Fibroblast of lung (primary cell): ENCODE results near the gene CLIP2. TPM values are rescaled to one million over a fixed set of nuclear protein-coding genes. Genes with fewer than 3 reads are reported as not detected.
"Not testable (repeated sequence)": the region's sequence is repeated elsewhere in the genome, so short reads cannot be mapped to it uniquely, and the experiment has no call there.

Source experiments
- DNase-seq, 2 donors: peaks; one replicate each; pipeline versions ENCODE4 v3.0.0 to v3.0.0-alpha.2; 2010; ENCODE audit warnings: low read depth in 2 of 2
- H2AFZ ChIP-seq: 2 replicates; pipeline ENCODE4 v1.5.1; 2012; ENCODE audit warnings: low read length, control low read depth, inconsistent platforms
- H3K27ac ChIP-seq: 2 replicates; pipeline ENCODE4 v1.5.1; 2011; ENCODE audit warnings: low read length, control low read depth; ENCODE audit not compliant: insufficient read depth
- H3K27me3 ChIP-seq: 2 replicates; pipeline ENCODE4 v1.5.1; 2011; ENCODE audit warnings: mild to moderate bottlenecking, low read length; ENCODE audit not compliant: control insufficient read depth, insufficient read depth
- H3K36me3 ChIP-seq: 2 replicates; pipeline ENCODE4 v1.5.1; 2011; ENCODE audit warnings: low read length; ENCODE audit not compliant: control insufficient read depth, insufficient read depth
- H3K4me1 ChIP-seq: 2 replicates; pipeline ENCODE4 v1.5.1; 2011; ENCODE audit warnings: low read length; ENCODE audit not compliant: control insufficient read depth, insufficient read depth; ENCODE audit errors: extremely low read depth
- H3K4me2 ChIP-seq: 2 replicates; pipeline ENCODE4 v1.5.1; 2011; ENCODE audit warnings: low read length, control low read depth; ENCODE audit not compliant: insufficient read depth; ENCODE audit errors: extremely low read depth
- H3K4me3 ChIP-seq, 4 experiments: fragments of 200-600 bp in 1 of 4; sonication (generic) in 1 of 4; replicated peaks in 1 of 4; 2 replicates each; pipeline ENCODE4 v1.5.1; 2011 to 2016; ENCODE audit warnings: low read length in 4 of 4, low read depth in 3 of 4, mild to moderate bottlenecking in 3 of 4, control low read depth in 2 of 4, inconsistent platforms in 1 of 4, mixed read lengths in 1 of 4; ENCODE audit not compliant: insufficient read depth in 1 of 4; ENCODE audit errors: control extremely low read depth in 1 of 4
- H3K79me2 ChIP-seq: 2 replicates; pipeline ENCODE4 v1.5.1; 2012; ENCODE audit warnings: mild to moderate bottlenecking, low read length, inconsistent platforms; ENCODE audit not compliant: control insufficient read depth, insufficient read depth
- H3K9ac ChIP-seq: 2 replicates; pipeline ENCODE4 v1.5.1; 2011; ENCODE audit warnings: mild to moderate bottlenecking, low read length, control low read depth; ENCODE audit not compliant: insufficient read depth
- H3K9me3 ChIP-seq: 2 replicates; pipeline ENCODE4 v1.5.1; 2012; ENCODE audit warnings: low read depth, low read length; ENCODE audit not compliant: control insufficient read depth, insufficient read depth
- H4K20me1 ChIP-seq: 2 replicates; pipeline ENCODE4 v1.5.1; 2011; ENCODE audit warnings: low read length; ENCODE audit not compliant: control insufficient read depth, insufficient read depth; ENCODE audit errors: extremely low read depth
- EZH2 ChIP-seq: IDR thresholded peaks from 2 replicates; pipeline ENCODE4 v1.5.1; 2012; ENCODE audit warnings: low read length, control low read depth, mild to moderate bottlenecking; ENCODE audit errors: missing control alignments
- polyA plus RNA-seq, 2 donors: library from polyadenylated mRNA; depleted of rRNA in 1 of 2; stranded (reverse) in 1 of 2; unstranded in 1 of 2; fragments of >200 nt; gene quantifications; 2 replicates each; pipeline ENCODE4 v1.2.1, GENCODE V29; 2011 to 2012; ENCODE audit warnings: missing spikeins in 1 of 2
- total RNA-seq: library from RNA; depleted of rRNA; stranded (reverse); fragments of >200 nt; gene quantifications from 2 replicates; pipeline ENCODE4 v1.2.1, GENCODE V29; 2014
- TF ChIP-seq, protein P1 (sequence below), 2 donors: IDR thresholded peaks in 1 of 2; conservative IDR thresholded peaks in 1 of 2; 1 replicate in 1 of 2; 2 replicates in 1 of 2; pipeline ENCODE4 v1.5.1; 2011 to 2012; ENCODE audit warnings: low read length in 2 of 2, control low read depth in 1 of 2, inconsistent platforms in 1 of 2, low read depth in 1 of 2, mild to moderate bottlenecking in 1 of 2

CLIP2 gene
- total and polyA plus RNA-seq, 2 donors (not counting 1 experiment from before 2014, with no cell fraction given) = 13.1 to 77.8 TPM

DNA sequence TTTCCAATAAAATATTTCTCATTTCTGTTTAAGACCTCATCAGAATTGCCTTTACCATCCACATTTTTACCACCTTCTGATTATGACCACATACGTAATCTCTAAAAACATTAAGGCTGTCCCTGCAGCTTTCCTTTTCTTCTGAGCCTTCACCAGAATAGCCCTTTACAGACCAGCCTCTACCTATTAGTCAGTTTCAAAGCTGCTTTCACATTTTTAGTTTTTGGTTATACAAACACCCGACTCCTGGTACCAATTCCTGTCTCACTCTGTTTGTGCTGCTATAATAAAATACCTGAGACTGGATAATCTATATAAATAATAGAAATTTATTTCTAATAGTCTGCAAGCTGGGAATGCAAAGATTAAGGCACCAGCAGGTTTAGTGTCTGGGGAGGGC, 149.1 kb downstream of the CLIP2 start:
- no peak for DNase-seq
- Histone ChIP-seq H3K9me3 (no peaks in the 10 kb centered on the region), H3K27ac (no peak overlapping the region), H3K4me1 (no peaks in the 10 kb centered on the region), H3K9ac (no peak overlapping the region), H4K20me1 (no peaks in the 10 kb centered on the region), H3K36me3 (no peaks in the 10 kb centered on the region), H3K4me2 (no peak overlapping the region), H2AFZ (no peak overlapping the region), H3K79me2 (no peaks in the 10 kb centered on the region), H3K4me3 (no peak overlapping the region), H3K27me3 (peaks cover 2% of the 10 kb centered on the region)
- TF ChIP-seq, protein P1, sequence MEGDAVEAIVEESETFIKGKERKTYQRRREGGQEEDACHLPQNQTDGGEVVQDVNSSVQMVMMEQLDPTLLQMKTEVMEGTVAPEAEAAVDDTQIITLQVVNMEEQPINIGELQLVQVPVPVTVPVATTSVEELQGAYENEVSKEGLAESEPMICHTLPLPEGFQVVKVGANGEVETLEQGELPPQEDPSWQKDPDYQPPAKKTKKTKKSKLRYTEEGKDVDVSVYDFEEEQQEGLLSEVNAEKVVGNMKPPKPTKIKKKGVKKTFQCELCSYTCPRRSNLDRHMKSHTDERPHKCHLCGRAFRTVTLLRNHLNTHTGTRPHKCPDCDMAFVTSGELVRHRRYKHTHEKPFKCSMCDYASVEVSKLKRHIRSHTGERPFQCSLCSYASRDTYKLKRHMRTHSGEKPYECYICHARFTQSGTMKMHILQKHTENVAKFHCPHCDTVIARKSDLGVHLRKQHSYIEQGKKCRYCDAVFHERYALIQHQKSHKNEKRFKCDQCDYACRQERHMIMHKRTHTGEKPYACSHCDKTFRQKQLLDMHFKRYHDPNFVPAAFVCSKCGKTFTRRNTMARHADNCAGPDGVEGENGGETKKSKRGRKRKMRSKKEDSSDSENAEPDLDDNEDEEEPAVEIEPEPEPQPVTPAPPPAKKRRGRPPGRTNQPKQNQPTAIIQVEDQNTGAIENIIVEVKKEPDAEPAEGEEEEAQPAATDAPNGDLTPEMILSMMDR (conservative IDR thresholded peaks at IDR 0.05 in 1 of 2, IDR thresholded peaks at IDR 0.05 in 1 of 2; ENCODE audit: low read depth in 1 of 2, low read length in 2 of 2) = no peak
- no peak for TF ChIP-seq EZH2

DNA sequence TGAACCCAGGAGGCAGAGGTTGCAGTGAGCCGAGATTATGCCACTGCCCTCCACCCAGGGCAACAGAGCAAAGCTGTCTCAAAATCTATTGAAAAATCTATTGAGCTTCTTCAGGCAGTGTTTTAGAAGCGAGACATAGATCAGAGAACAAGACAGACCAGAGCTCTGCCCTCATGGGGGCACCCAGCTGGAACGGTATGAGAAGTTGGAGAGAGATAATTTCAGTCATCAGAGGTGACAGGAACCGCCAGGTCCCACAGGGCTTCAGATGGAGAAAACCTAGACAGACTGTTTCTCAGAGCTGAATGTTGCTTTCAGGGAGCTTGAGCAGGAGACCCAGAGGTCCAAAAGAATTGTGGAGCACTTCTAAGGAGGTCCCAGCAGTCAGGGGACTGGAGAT, 150.3 kb downstream of the CLIP2 start:
- Histone ChIP-seq H3K4me3 (no peak overlapping the region), H3K36me3 (no peaks in the 10 kb centered on the region), H3K79me2 (no peaks in the 10 kb centered on the region), H3K4me1 (no peaks in the 10 kb centered on the region), H3K27ac (no peak overlapping the region), H3K27me3 (peaks cover 2% of the 10 kb centered on the region), H3K9ac (no peak overlapping the region), H3K4me2 (no peak overlapping the region), H2AFZ (no peak overlapping the region), H4K20me1 (no peaks in the 10 kb centered on the region), H3K9me3 (no peaks in the 10 kb centered on the region)
- no peak for TF ChIP-seq EZH2
- TF ChIP-seq, protein P1 (conservative IDR thresholded peaks at IDR 0.05 in 1 of 2, IDR thresholded peaks at IDR 0.05 in 1 of 2; ENCODE audit: low read depth in 1 of 2, low read length in 2 of 2) = no peak
- no peak for DNase-seq

DNA sequence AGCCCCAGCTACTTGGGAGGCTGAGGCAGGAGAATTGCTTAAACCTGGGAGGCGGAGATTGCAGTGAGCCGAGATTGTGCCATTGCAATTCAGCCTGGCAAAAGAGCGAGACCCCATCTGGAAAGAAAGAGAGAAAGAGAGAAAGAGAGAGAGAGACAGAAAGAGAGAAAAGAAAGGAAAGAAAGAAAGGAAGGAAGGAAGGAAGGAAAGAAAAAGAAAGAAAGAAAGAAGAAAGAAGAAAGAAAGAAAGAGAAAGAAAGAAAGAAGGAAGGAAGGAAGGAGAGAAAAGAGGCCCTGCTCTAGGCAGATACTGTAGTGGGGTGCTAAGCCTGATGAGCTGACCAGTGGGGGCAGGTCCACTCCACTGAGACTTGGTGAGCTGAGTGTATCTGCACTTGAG, 150.9 kb downstream of the CLIP2 start:
- not testable (repeated sequence) for H3K4me1 ChIP-seq, H3K4me3 ChIP-seq, H3K27me3 ChIP-seq, H3K79me2 ChIP-seq, H3K4me2 ChIP-seq, DNase-seq, H3K27ac ChIP-seq, H3K36me3 ChIP-seq, H3K9ac ChIP-seq, H2AFZ ChIP-seq, H4K20me1 ChIP-seq, H3K9me3 ChIP-seq

DNA sequence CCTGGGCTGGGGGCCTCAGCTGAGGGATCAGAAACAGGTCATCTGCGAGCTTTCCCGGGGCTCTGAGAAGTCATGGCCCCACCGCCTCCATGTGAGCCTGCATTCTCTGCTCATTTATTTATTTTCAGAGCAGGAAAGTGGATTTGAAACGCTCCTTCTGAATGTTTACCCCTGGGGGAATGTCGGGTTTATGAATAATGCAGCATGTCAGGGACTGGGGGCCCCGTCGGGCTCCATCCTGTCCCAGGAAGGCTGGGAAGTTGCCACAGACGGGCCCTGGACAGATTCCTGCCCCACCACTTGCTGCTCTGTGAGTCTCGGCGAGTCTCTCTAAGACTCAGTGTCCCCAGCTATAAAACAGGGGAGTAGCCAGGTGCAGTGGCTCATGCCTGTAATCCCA, 152.6 kb downstream of the CLIP2 start:
- Histone ChIP-seq H3K27ac (no peak overlapping the region), H3K4me3 (no peak overlapping the region), H3K4me1 (no peaks in the 10 kb centered on the region), H3K4me2 (no peak overlapping the region), H3K79me2 (no peaks in the 10 kb centered on the region), H3K36me3 (no peaks in the 10 kb centered on the region), H3K9me3 (no peaks in the 10 kb centered on the region), H2AFZ (no peak overlapping the region), H3K9ac (no peak overlapping the region), H4K20me1 (no peaks in the 10 kb centered on the region), H3K27me3 (peaks cover 2% of the 10 kb centered on the region)
- DNase-seq = no peak
- TF ChIP-seq EZH2 = no peak
